Activated CD4-positive, alpha-beta T cell treated with anti-CD3 and anti-CD28 coated beads for 48 hours (primary cell): ENCODE measurements around the gene ELSPBP1.
A peak's percentile ranks its signal among the peaks of the same experiment; 100 is the strongest.
"Not testable (repeated sequence)": the region's sequence is repeated elsewhere in the genome, so short reads cannot be mapped to it uniquely, and the experiment has no call there.

ENCODE experiments used
- DNase-seq: peaks from one replicate; pipeline ENCODE4 v3.0.0-alpha.2; 2020

The ELSPBP1 gene

DNA sequence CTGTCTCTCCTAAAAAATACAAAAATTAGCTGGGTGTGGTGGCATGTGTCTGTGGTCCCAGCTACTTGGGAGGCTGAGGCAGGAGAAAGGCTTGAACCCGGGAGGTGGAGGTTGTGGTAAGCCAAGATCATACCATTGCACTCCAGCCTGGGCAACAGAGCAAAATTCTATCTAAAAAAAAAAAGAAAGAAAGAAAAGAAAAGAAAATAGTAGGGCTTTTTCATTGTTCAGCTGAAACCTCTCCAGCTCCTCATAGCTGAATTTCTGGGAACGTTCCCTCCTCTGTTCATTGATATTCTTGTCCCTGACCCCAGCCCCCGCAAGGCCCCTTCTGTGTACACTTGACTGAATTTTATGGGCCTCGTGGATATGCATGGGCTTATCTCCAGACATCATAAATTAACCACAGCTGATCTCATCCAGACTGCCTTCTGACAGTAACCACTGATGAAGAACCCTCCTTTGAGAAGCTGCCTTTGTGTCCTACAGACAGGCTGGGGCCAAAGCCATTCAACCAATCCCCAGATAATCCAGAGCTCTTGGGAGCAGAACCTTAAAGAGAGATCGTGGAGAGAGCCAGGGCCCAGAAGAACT is at the start of gene ELSPBP1:
ELSPBP1 (plus strand) TSS at position 424 of the 594 bp plus-strand sequence. CDS start 14,036 bp downstream, outside the sequence.
- no peak for DNase-seq

DNA sequence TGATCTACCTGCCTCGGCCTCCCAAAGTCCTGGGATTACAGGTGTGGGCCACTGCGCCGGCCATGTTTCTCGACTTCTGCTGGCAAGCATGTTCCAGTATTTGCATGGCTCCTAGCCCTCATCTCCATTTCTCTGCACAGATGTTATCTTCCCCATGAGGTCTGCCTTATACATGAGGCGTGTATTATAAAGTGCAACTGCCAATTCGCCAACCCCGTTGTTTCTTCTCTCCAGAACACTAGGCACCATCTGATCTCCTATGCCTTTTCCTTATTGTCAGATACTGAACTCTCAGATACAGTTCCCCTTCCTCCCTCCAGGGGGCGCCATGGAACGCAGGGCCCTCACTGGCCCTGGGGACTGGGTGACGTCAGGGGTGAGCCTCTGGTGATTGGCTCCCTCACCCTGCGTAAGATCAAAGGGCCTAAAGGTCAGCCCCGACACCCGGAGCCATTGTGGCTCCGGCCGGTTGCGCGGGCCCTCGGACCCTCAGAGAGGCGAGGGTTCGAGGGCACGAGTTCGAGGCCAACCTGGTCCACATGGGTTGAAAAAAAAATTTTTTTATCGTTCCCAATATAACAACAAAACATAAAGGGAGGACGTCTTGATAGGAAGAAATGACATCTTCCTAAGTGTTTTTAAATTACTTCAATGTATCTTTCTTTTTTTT is 44.4 kb upstream of the ELSPBP1 start:
- peak; percentile 32 for DNase-seq

GRCh38 chr19:47952132-47952531 is 42.3 kb upstream of the ELSPBP1 start:
- not testable (repeated sequence) for DNase-seq

DNA sequence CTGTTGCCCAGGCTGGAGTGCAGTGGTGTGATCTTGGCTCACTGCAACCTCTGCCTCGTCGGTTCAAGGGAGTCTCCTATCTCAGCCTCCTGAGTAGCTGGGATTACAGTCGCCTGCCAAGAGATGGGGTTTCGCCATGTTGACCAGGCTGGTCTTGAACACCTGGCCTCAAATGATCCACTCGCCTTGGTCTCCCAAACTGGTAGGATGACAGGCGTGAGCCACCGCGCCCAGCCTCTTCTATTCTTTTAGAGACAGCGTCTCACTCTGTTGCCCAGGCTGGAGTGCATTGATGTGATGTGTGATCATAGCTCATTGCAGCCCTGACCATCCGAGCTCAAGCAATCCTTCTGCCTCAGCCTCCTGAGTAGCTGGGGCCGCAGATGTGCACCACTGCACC is 38.5 kb upstream of the ELSPBP1 start:
- DNase-seq: peak; percentile 16

DNA sequence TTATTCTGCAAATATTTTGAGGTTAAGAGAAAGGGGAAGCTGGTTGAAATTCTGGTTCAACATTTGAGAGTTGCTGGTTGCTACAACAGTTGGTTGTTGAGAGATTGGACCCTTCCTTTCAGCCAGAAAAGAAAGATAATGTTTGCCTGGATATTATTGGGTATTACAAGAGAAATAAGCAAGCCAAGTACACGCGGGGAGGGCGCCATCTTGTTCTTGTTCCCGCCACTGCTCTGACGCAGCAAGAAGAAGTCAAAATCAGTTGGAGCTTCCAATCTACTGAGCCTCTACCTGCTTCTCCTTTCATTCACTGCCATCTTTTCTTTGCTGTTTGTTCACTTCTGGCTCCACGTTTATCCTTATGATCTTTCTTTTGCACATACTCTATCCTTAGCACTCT is 20.9 kb upstream of the ELSPBP1 start:
- DNase-seq: no peak

DNA sequence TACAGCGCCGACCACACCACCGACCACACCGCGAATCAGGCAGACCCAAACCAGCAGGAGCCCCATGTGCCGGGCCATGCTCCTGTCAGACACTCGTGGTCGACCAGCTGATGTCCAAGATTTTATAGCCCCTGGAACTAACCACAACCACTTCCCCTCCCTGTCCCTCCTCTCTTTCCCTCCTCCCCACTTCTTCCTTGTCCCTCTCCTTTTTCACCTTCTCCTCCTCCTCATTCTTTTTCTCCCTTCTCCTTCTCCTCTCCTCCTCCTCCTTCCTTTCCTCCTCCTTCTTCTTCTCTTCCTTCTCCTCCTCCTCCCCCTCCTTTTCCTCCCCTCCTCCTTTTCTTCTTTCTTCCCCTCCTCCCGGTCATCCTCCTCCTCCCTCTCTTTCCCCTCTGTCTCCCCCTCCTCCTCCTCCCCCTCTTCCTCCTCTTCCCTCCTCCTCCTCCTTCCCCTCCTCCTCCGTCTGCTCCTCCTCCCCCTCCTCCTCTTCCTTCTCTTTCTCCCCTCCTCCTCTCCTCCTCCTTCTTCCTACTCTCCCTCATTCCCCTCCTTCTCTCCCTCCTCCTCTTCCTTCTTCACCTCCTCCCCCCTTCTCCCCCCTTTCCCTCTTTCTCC is 3.1 kb upstream of the ELSPBP1 start:
- no peak for DNase-seq

- DNase-seq: no peak
Observed at GRCh38 chr19:47992070-47992469, 2.4 kb upstream of the ELSPBP1 start, which contains the start of gene BSPH1. Gene BSPH1 (minus strand): TSS chr19:47992170. CDS start chr19:47992081, 89 bp downstream.

DNA sequence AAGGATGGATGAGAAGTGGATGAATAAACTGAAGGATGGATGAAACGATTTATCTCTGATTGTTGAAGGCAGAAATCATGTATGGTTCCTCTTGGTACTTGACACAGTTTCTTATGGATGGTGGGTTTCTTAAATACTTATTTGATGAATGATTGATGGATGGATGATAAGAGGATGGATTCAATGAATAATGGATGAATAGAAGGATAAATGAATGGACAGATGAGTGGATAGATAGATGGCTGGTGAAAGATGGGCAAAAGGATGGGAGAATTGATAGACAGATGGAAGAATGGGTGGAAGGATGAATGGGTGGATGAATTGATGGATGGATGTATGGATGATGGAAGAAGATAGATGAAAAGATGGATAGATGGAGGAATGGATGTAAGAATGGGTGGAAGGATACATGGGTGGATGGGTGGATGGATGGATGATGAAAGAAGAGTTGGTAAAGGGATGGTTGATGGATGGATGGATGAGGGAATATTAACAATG is 1.8 kb downstream of the ELSPBP1 start:
- DNase-seq: no peak

DNA sequence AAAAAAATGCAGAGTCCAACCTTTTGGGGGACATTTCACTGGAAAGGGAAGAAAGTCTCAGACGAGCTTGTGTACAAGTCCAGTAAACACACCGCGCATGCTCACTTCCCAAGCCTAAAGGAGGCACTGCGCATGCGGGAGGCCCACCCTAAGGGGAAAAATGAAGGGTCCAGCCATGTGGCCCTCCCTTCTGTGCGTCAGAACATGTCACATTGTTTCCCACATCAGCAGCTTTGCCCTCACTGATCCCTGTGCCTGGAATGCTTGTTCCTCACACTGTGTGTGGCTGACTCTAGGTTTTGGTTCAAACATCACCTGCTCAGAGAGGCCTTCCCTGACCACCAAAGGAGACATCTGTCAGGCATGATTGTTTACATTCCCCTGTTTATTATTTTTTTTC is 4.4 kb downstream of the ELSPBP1 start:
- DNase-seq: no peak

GRCh38 chr19:48000846-48001245 is 6.4 kb downstream of the ELSPBP1 start:
- no peak for DNase-seq

DNA sequence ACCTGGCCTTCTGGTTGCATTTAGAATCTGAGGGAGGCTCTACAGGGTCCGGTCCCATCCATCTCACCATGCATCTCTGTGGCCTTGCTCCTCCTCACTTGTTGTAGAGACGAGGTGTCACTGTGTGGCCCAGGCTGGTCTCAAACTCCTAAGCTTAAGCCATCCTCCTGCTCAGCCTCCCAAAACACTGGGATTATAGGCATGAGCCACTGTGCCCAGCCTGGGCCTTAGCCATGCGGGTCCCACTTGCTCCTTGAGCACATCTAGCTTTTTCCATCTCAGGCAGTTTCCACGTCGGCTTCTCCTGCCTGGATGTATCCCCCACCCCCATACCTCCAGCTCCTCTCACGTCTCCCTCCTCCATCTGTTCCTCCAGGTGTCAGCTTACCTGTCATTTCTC is 9.8 kb downstream of the ELSPBP1 start:
- DNase-seq: no peak

DNA sequence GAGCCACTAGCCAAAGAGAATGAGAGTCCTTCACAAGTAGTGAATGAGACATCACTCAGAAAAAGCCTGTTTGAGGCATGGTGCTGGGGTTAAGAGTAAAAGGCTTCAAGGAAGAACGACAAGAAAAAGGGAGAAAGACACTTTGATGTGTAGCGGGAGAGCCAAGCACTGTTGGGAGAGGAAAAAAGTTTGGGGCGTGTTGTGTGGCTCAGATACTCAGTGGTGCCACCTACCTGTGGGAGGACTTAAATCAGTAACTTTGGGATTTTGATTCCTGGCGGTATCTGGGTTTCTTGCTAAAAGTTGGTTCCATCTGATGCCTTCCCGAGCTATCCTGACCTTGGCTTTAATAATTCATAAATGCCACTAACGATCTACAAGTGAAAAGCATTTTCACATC is 12.3 kb downstream of the ELSPBP1 start:
- peak; percentile 26 for DNase-seq

DNA sequence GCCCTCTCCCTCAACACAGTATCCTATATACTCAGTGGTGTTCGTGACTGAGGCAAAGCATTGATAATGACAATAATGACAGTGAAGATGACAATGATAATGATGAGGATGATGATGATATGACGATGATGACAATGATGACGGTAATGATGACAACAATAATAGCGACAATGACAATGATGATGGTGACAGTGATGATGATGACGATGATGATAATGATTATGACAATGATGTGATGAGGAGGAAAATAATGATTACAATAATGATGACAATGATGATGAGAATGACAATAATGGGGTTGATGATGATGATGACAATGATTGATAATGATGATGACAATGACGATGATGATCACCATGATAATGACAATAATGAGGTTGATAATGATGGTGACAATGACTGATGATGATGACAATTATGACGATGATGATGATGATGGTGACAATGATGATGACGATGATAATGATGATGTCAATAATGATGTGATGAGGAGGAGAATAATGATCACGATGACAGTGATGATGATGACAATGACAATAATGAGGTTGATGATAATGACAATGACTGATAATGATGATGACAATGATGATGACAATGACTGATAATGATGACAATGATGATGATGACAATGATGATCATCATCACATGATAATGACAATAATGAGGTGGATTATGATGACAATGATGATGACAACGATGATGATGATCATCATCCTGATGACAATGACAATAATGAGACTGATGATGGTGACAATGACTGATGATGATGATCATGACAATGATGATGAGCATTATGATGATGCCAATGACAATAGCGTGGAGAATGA is 16.7 kb downstream of the ELSPBP1 start:
- DNase-seq: no peak

DNA sequence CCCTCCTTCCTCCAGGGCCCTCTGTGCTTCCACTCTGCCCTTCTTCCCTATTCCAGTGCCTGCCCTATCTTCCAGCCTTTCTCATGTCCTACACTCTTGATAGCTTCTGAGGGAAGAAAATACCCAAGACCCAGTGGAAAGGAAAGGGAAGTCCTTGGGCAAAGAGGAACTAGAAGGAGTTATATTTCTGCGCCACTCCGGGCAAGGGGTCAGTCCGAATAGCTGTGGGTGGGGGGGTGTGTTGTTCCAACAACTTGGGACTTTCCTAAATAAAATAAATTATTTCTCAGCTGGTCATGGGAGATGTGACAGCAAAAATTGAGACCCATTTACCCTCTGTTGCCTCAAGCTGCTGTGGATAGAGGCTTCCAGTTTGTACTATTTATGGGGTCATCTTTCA is 26.3 kb downstream of the ELSPBP1 start:
- no peak for DNase-seq

DNA sequence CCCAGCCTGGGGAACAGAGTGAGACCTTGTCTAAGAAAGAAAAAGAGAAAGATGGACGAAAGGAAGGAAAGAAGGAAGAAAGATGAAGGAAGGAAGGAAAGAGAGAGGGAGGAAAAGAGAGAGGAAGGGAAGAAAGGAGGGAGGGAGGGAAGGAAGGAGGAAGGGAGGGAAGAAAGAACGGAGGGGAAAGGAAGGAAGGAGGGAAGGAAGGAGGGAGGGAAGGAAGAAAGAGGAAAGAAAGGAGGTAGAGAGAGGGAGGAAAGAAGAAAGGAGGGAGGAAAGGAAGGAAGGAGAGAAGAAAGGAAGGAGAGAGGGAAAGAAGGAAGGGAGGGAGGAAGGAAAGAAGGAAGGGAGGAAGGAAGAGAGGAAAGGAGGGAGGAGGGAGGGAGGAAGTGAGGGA is 28.6 kb downstream of the ELSPBP1 start:
- DNase-seq: no peak

GRCh38 chr19:48023518-48023917 is 29.1 kb downstream of the ELSPBP1 start:
- DNase-seq: no peak

DNA sequence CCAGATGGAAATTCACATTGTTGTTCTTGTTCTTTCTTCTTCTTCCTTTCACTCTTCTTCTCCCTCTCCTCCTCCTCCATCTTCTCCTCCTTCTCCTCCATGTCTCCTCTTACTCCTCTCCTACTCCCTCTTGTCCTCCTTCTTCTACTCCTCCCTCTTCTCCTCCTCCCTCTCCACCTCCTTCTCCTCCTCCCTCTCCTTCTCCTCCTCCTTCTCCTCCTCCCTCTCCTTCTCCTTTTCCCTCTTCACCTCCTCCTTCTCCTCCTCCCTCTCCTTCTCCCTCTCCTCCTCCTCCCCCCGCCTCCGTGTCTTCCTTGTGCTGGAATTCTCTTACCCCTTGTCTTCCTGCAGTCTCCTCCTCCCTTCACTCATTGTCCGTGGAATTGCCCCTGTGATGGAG is 31.0 kb downstream of the ELSPBP1 start:
- DNase-seq: no peak

DNA sequence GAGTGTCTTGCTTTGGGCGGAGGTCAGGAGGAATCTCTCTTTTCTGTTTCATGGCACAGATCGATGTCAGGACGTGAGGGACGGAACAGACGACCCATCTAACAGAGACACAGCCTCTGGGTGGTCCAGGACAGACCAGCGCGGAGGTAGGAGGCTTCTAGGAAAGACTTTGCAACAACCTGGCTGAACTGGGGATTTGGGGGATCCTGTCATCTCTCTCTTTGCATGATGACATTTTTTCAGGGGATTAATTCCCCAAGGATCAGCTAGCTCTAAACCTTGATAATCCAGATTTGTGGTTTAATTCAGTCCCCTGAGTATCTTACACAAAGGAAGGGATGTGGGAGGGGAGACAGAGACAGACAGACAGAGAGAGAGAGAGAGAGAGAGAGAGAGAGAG is 35.0 kb downstream of the ELSPBP1 start:
- no peak for DNase-seq

DNA sequence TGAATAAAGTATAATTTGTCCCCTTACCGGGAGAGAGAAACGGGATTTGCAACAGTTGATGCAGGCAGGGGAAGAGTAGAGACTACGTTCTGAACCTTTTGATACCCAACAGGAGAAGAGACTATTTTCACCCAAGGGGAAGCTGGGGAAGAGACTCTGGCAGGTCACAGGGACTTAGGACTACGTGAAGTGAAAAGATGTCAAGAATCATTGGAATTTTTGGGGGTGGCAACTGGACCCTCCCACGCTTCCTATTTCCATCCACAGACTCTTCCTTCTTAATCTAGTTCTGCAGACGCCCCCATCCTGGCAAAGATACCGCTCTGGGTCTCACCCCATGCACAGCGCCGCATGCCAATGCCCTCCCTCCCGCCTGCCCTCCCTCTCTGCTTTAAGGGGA is 35.6 kb downstream of the ELSPBP1 start:
- no peak for DNase-seq

- DNase-seq: no peak
Observed at GRCh38 chr19:48033604-48034003, 39.2 kb downstream of the ELSPBP1 start.

DNA sequence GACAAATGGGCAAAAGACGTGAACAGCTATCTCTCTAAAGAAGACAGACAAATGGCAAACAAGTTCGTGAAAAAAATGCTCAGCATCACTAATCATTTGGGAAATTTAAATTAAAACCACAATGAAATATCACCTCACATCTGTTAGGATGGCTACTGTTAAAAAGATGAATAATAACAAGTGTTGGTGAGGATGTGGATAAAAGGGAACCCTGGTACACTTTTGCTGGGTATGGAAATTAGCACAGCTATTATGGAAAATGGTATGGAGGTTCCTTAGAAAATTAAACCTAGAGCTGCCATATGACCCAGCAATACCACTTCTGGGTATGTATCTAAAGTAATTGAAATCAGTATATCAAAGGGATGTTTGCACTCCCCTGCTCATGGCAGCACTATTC is 42.3 kb downstream of the ELSPBP1 start:
- DNase-seq: no peak

DNA sequence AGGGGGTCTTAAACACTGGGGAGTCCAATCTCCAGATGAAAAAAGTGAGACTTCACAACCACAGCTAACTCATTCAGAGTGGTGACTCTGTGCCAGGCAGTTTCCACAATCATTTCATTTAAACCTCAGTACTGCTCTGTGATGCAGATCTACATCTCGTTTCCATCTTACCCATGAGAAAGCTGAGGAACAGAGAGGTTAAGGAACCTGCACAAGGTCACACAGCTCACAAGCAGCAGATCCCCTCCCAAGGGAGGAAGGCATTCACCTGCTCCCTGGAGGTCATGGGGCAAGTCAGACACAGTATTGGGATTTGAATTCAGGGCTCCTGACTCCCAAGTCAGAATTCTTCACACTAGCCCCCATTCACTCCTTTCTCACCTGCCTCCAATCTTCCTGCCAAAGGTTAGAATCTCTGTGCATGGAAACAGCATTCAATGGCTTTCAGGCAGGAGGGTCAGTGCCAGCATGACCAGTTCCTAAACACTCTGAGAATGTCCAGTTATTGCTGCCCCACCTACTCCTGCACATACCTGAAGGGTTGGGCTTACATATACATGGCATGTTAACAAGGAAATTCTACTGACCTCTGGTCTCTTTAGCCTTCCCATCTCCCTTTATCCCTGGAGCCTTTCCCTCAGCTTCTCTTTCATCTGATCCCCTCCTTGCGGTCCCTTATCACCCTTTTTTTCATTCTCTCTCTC is 47.6 kb downstream of the ELSPBP1 start:
- no peak for DNase-seq
